D721Med (cell line): ENCODE results near the gene WSCD1.

Source experiments
- DNase-seq: peaks from one replicate; pipeline ENCODE4 v3.0.0; 2011; ENCODE audit warnings: low spot score; ENCODE audit not compliant: insufficient read length
- FAIRE-seq: peaks from 2 replicates; lab custom pipeline; 2011; peaks lifted over from hg19 to GRCh38; lab: Jason Lieb, UNC
- TF ChIP-seq, protein P1 (sequence below): IDR thresholded peaks from 2 replicates; pipeline ENCODE4 v1.5.1; 2012; ENCODE audit warnings: mild to moderate bottlenecking, control low read depth; ENCODE audit not compliant: insufficient read depth; ENCODE audit errors: missing control alignments

The WSCD1 gene

GRCh38 chr17:6166492-6167179, 96.5 kb downstream of the WSCD1 start:
- FAIRE-seq (no peak), DNase-seq (no peak)
- TF ChIP-seq, protein P1, sequence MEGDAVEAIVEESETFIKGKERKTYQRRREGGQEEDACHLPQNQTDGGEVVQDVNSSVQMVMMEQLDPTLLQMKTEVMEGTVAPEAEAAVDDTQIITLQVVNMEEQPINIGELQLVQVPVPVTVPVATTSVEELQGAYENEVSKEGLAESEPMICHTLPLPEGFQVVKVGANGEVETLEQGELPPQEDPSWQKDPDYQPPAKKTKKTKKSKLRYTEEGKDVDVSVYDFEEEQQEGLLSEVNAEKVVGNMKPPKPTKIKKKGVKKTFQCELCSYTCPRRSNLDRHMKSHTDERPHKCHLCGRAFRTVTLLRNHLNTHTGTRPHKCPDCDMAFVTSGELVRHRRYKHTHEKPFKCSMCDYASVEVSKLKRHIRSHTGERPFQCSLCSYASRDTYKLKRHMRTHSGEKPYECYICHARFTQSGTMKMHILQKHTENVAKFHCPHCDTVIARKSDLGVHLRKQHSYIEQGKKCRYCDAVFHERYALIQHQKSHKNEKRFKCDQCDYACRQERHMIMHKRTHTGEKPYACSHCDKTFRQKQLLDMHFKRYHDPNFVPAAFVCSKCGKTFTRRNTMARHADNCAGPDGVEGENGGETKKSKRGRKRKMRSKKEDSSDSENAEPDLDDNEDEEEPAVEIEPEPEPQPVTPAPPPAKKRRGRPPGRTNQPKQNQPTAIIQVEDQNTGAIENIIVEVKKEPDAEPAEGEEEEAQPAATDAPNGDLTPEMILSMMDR = no peak

- no peak for FAIRE-seq
- no peak for DNase-seq
- TF ChIP-seq, protein P1 = no peak
Measured at GRCh38 chr17:6168296-6168695, 98.1 kb downstream of the WSCD1 start.

DNA sequence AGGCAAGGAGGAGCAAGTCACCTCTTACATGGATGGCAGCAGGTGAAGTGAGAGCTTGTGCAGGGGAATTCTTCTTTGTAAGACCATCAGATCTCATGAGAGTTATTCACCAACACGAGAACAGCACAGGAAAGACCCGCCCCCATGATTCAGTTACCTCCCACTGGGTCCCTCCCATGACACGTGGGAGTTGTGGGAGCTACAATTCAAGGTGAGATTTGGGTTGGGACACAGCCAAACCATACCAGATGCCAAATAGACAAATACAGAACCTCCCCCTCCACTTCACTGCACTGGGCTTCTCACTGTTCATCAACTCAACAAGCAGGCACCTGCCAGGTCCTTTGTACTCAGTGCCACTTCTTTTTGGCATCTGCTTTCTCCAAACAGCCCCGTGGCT, 100.2 kb downstream of the WSCD1 start:
- FAIRE-seq (no peak), DNase-seq (no peak)
- TF ChIP-seq, protein P1 = no peak

GRCh38 chr17:6172642-6173330, 102.6 kb downstream of the WSCD1 start:
- TF ChIP-seq, protein P1 = no peak
- peak; percentile 87 for FAIRE-seq
- DNase-seq = peak; percentile 70

- TF ChIP-seq, protein P1 = no peak
- no peak for DNase-seq
- FAIRE-seq = no peak
Measured at GRCh38 chr17:6173653-6174052, 103.5 kb downstream of the WSCD1 start.
